HG02870 (cell line): ENCODE measurements around the gene LIPC.

ENCODE experiments used
- ATAC-seq: cut with Tn5 transposase; IDR thresholded peaks from one replicate; pipeline ENCODE4 v1.9.1; 2021; ENCODE audit warnings: mild to moderate bottlenecking, moderate library complexity; ENCODE audit not compliant: unreplicated experiment

The LIPC gene

GRCh38 chr15:58572521-58572920, 140.7 kb downstream of the LIPC start:
- no peak for ATAC-seq

GRCh38 chr15:58573270-58573669, 141.5 kb downstream of the LIPC start:
- ATAC-seq: no peak

GRCh38 chr15:58574631-58575030, 142.8 kb downstream of the LIPC start:
- no peak for ATAC-seq

- no peak for ATAC-seq
Measured at GRCh38 chr15:58575045-58575786, 143.4 kb downstream of the LIPC start.

- ATAC-seq: no peak
Measured at GRCh38 chr15:58576657-58577056, 144.9 kb downstream of the LIPC start.

- ATAC-seq: no peak
Measured at GRCh38 chr15:58582160-58582559, 150.4 kb downstream of the LIPC start.

- no peak for ATAC-seq
Measured at GRCh38 chr15:58583171-58583908, 151.5 kb downstream of the LIPC start.

GRCh38 chr15:58584789-58585461, 153.1 kb downstream of the LIPC start:
- ATAC-seq: no peak

GRCh38 chr15:58585693-58586443, 154.1 kb downstream of the LIPC start:
- peak; percentile 54 for ATAC-seq

GRCh38 chr15:58587486-58587885, 155.7 kb downstream of the LIPC start:
- no peak for ATAC-seq

GRCh38 chr15:58588096-58588495, 156.3 kb downstream of the LIPC start:
- no peak for ATAC-seq

GRCh38 chr15:58589047-58589446, 157.3 kb downstream of the LIPC start:
- ATAC-seq: no peak

GRCh38 chr15:58590236-58590635, 158.4 kb downstream of the LIPC start:
- ATAC-seq: no peak

- no peak for ATAC-seq
Measured at GRCh38 chr15:58590926-58591325, 159.1 kb downstream of the LIPC start.

- ATAC-seq: no peak
Measured at GRCh38 chr15:58593870-58594269, 162.1 kb downstream of the LIPC start.

GRCh38 chr15:58594898-58595297, 163.1 kb downstream of the LIPC start:
- no peak for ATAC-seq

GRCh38 chr15:58595516-58596263, 163.9 kb downstream of the LIPC start:
- ATAC-seq: no peak

GRCh38 chr15:58597943-58598828, 166.4 kb downstream of the LIPC start:
- ATAC-seq: no peak

GRCh38 chr15:58598829-58599210, 167.0 kb downstream of the LIPC start:
- ATAC-seq: no peak
